K562 (cell line): ENCODE measurements around the gene ARID3B. TPM values are rescaled to one million over a fixed set of nuclear protein-coding genes. Genes with fewer than 3 reads are reported as not detected.

Experiments
- BMI1 ChIP-seq: fragments of 150-350 bp; IDR thresholded peaks from 2 replicates; pipeline ENCODE4 v1.6.1; 2014; ENCODE audit warnings: low read length
- DIDO1 ChIP-seq: fragments of 450-650 bp; IDR thresholded peaks from 2 replicates; pipeline ENCODE4 v1.6.1; 2016; ENCODE audit warnings: low read depth, missing biosample characterization, missing genetic modification characterization
- FIP1L1 ChIP-seq: fragments of 200-400 bp; formaldehyde crosslinking; IDR thresholded peaks from 2 replicates; pipeline ENCODE4 v1.6.1; 2018; ENCODE audit warnings: mild to moderate bottlenecking, low read depth, low read length; ENCODE audit not compliant: poor library complexity, severe bottlenecking
- FOXJ2 ChIP-seq: fragments of 200-800 bp; sonication (Bioruptor generic); IDR thresholded peaks from 2 replicates; pipeline ENCODE4 v1.6.1; 2016; ENCODE audit warnings: missing genetic modification characterization, missing compliant biosample characterization
- GTF2A2 ChIP-seq: IDR thresholded peaks from 2 replicates; pipeline ENCODE4 v1.6.1; 2016; ENCODE audit warnings: mild to moderate bottlenecking, missing genetic modification characterization, missing compliant biosample characterization
- GTF2F1 ChIP-seq: IDR thresholded peaks from 2 replicates; pipeline ENCODE4 v1.6.1; 2011; ENCODE audit warnings: low read depth, low read length, improper control_type of control experiment
- HMGN3 ChIP-seq: IDR thresholded peaks from 2 replicates; pipeline ENCODE4 v1.6.1; 2011; ENCODE audit warnings: borderline replicate concordance, low read depth, mild to moderate bottlenecking, mixed read lengths, low read length; ENCODE audit not compliant: insufficient read length; ENCODE audit errors: extremely low read depth
- MECOM ChIP-seq: fragments of 250-450 bp; sonication (Bioruptor Pico); IDR thresholded peaks from 2 replicates; pipeline ENCODE4 v1.8.0; 2022; ENCODE audit warnings: inconsistent platforms
- NR2F6 ChIP-seq: fragments of 450-650 bp; formaldehyde crosslinking; IDR thresholded peaks from 2 replicates; pipeline ENCODE4 v1.4.0; 2020; ENCODE audit warnings: mild to moderate bottlenecking
- PTRF ChIP-seq: fragments of 450-650 bp; IDR thresholded peaks from 2 replicates; pipeline ENCODE4 v1.6.1; 2016; ENCODE audit warnings: mild to moderate bottlenecking, missing genetic modification characterization, missing compliant biosample characterization
- SMAD1 ChIP-seq: fragments of 150-350 bp; IDR thresholded peaks from 2 replicates; pipeline ENCODE4 v1.6.1; 2014; ENCODE audit warnings: low read length, low read depth; ENCODE audit not compliant: partially characterized antibody
- STAT5B ChIP-seq: fragments of 250-450 bp; sonication (Bioruptor Pico); IDR thresholded peaks from 2 replicates; pipeline ENCODE4 v1.8.0; 2021; ENCODE audit warnings: mild to moderate bottlenecking, inconsistent platforms
- TRIM24 ChIP-seq, 2 experiments: fragments of 450-650 bp; IDR thresholded peaks; 2 replicates each; pipeline ENCODE4 v1.6.1; 2016
- XRCC3 ChIP-seq: fragments of 450-650 bp; IDR thresholded peaks from 2 replicates; pipeline ENCODE4 v1.6.1; 2017; ENCODE audit warnings: mild to moderate bottlenecking, moderate library complexity
- ZC3H8 ChIP-seq: fragments of 450-650 bp; IDR thresholded peaks from 2 replicates; pipeline ENCODE4 v1.6.1; 2017
- ZNF239 ChIP-seq: fragments of 250-450 bp; sonication (Bioruptor Pico); IDR thresholded peaks from 2 replicates; pipeline ENCODE4 v1.4.0; 2020; ENCODE audit warnings: mild to moderate bottlenecking
- ZNF263 ChIP-seq: sonication (generic); formaldehyde crosslinking; IDR thresholded peaks from 2 replicates; pipeline ENCODE4 v1.8.0; 2022; ENCODE audit warnings: mild to moderate bottlenecking, missing genetic modification reagents, borderline replicate concordance
- ZNF586 ChIP-seq: fragments of 450-650 bp; formaldehyde crosslinking; conservative IDR thresholded peaks from 2 replicates; pipeline ENCODE4 v1.4.0; 2020; ENCODE audit warnings: mild to moderate bottlenecking, moderate library complexity
- polyA plus RNA-seq, 8 experiments: library from polyadenylated mRNA; depleted of rRNA in 4 of 8; stranded (reverse) in 5 of 8; unstranded in 3 of 8; fragments of >200 nt; fragmentation: Nextera tagmentation in 2 of 8; fragmentation: Illumina TruSeq in 1 of 8; extraction: Ambion mirVana in 2 of 8; extraction: Trizol in 1 of 8; gene quantifications; 2 replicates each; pipeline versions ENCODE4 v1.2.1 to v1.2.3, GENCODE V29; 2011 to 2014; ENCODE audit warnings: inconsistent platforms in 1 of 8, missing spikeins in 1 of 8
- total RNA-seq, 7 experiments: library from RNA; depleted of rRNA in 6 of 7; stranded (reverse); fragments of >200 nt in 6 of 7; fragmentation: Illumina TruSeq in 2 of 7; extraction: Trizol in 2 of 7; gene quantifications; 2 replicates each; pipeline versions ENCODE4 v1.2.1 to v1.2.3, GENCODE V29; 2011 to 2021; ENCODE audit warnings: low replicate concordance in 1 of 7
- TF ChIP-seq, protein P1 (sequence below): sonication (generic); formaldehyde crosslinking; IDR thresholded peaks from 2 replicates; pipeline ENCODE4 v1.8.1; 2023; ENCODE audit warnings: mild to moderate bottlenecking, missing genetic modification reagents
- TF ChIP-seq, protein P2 (sequence below): fragments of 250-450 bp; sonication (Bioruptor Pico); IDR thresholded peaks from 2 replicates; pipeline ENCODE4 v1.9.0; 2021; ENCODE audit warnings: mild to moderate bottlenecking, inconsistent platforms
- TF ChIP-seq, protein P3 (sequence below): fragments of 250-450 bp; sonication (Bioruptor Pico); IDR thresholded peaks from 2 replicates; pipeline ENCODE4 v1.4.0; 2020; ENCODE audit warnings: mild to moderate bottlenecking, moderate library complexity

ARID3B gene
- total and polyA plus RNA-seq, 9 of the 15 experiments (the other 6 are each of a cell fraction or from before 2014, with no cell fraction given): 0.32 to 15.1 (median 7.1) TPM

DNA sequence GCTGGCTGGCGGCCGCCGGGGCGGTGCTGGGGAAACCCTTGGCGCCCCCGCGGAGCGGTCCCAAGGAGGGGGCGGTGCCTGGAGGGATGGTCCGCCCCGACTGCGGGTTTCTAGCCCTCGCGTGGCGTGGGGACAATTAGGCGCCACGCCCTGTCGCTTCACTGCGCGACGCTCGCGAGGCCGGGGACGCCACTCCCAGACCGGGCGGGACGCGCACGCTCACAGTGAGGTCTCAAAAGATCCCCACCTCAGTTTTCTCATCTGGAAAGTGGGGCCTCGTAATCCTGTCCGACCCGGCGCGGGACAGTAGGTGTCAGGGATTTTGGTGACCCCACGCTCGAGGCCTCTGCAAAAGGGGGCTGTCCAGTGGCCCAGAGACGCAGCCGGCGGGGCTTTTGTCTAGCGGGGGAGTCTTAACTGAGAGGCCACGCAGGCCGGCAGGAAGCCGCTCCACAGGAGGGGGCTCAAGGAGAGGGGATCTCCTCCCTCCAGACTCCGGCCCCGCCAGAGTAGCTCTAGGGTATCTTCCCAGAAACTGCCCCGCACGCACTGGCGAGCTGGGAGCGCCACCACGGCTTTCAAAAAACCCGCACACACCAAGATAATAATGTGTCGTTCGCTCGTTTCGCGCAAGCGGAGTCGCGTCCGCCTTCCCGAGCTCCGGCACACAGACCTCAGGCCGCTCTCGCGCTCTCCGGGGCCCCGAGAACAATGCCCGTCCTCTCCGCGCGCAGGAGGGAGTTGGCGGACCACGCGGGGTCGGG lies 73.9 kb downstream of the ARID3B start (continued):
- TF ChIP-seq ZNF263 (no peak), ZNF239 (CRISPR knock-in tag) (0 out of 2 replicates have a peak, but pooled peaks have one; percentile 7), ZC3H8 (no peak), HMGN3 (peak; percentile 81), PTRF (tag) (no peak), GTF2A2 (tag) (no peak), NR2F6 (CRISPR knock-in tag) (0 out of 2 replicates have a peak, but pooled peaks have one; percentile 26), TRIM24 (IDR thresholded peaks at IDR 0.05) (peak in 1 of 2 experiments; percentile 8; a peak in 1 of 4 replicates), MECOM (CRISPR knock-in tag) (no peak), STAT5B (CRISPR knock-in tag) (no peak), GTF2F1 (no peak), FIP1L1 (no peak), ZNF586 (CRISPR knock-in tag) (no peak), SMAD1 (no peak), BMI1 (no peak), FOXJ2 (tag) (no peak), XRCC3 (no peak), DIDO1 (tag) (no peak)
- TF ChIP-seq, protein P1, sequence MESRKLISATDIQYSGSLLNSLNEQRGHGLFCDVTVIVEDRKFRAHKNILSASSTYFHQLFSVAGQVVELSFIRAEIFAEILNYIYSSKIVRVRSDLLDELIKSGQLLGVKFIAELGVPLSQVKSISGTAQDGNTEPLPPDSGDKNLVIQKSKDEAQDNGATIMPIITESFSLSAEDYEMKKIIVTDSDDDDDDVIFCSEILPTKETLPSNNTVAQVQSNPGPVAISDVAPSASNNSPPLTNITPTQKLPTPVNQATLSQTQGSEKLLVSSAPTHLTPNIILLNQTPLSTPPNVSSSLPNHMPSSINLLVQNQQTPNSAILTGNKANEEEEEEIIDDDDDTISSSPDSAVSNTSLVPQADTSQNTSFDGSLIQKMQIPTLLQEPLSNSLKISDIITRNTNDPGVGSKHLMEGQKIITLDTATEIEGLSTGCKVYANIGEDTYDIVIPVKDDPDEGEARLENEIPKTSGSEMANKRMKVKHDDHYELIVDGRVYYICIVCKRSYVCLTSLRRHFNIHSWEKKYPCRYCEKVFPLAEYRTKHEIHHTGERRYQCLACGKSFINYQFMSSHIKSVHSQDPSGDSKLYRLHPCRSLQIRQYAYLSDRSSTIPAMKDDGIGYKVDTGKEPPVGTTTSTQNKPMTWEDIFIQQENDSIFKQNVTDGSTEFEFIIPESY (CRISPR knock-in tag): no peak
- TF ChIP-seq, protein P2, sequence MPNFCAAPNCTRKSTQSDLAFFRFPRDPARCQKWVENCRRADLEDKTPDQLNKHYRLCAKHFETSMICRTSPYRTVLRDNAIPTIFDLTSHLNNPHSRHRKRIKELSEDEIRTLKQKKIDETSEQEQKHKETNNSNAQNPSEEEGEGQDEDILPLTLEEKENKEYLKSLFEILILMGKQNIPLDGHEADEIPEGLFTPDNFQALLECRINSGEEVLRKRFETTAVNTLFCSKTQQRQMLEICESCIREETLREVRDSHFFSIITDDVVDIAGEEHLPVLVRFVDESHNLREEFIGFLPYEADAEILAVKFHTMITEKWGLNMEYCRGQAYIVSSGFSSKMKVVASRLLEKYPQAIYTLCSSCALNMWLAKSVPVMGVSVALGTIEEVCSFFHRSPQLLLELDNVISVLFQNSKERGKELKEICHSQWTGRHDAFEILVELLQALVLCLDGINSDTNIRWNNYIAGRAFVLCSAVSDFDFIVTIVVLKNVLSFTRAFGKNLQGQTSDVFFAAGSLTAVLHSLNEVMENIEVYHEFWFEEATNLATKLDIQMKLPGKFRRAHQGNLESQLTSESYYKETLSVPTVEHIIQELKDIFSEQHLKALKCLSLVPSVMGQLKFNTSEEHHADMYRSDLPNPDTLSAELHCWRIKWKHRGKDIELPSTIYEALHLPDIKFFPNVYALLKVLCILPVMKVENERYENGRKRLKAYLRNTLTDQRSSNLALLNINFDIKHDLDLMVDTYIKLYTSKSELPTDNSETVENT (CRISPR knock-in tag): peak; percentile 63; the same call in 1 of the 2 replicates
- TF ChIP-seq, protein P3, sequence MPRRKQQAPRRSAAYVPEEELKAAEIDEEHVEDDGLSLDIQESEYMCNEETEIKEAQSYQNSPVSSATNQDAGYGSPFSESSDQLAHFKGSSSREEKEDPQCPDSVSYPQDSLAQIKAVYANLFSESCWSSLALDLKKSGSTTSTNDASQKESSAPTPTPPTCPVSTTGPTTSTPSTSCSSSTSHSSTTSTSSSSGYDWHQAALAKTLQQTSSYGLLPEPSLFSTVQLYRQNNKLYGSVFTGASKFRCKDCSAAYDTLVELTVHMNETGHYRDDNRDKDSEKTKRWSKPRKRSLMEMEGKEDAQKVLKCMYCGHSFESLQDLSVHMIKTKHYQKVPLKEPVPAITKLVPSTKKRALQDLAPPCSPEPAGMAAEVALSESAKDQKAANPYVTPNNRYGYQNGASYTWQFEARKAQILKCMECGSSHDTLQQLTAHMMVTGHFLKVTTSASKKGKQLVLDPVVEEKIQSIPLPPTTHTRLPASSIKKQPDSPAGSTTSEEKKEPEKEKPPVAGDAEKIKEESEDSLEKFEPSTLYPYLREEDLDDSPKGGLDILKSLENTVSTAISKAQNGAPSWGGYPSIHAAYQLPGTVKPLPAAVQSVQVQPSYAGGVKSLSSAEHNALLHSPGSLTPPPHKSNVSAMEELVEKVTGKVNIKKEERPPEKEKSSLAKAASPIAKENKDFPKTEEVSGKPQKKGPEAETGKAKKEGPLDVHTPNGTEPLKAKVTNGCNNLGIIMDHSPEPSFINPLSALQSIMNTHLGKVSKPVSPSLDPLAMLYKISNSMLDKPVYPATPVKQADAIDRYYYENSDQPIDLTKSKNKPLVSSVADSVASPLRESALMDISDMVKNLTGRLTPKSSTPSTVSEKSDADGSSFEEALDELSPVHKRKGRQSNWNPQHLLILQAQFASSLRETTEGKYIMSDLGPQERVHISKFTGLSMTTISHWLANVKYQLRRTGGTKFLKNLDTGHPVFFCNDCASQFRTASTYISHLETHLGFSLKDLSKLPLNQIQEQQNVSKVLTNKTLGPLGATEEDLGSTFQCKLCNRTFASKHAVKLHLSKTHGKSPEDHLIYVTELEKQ (CRISPR knock-in tag): no peak
